ENCODE measurements around the gene ZNF280D.

GRCh38 chr15:56782306-56782705 is 49.0 kb upstream of the ZNF280D start:
- TF ChIP-seq, protein P1, sequence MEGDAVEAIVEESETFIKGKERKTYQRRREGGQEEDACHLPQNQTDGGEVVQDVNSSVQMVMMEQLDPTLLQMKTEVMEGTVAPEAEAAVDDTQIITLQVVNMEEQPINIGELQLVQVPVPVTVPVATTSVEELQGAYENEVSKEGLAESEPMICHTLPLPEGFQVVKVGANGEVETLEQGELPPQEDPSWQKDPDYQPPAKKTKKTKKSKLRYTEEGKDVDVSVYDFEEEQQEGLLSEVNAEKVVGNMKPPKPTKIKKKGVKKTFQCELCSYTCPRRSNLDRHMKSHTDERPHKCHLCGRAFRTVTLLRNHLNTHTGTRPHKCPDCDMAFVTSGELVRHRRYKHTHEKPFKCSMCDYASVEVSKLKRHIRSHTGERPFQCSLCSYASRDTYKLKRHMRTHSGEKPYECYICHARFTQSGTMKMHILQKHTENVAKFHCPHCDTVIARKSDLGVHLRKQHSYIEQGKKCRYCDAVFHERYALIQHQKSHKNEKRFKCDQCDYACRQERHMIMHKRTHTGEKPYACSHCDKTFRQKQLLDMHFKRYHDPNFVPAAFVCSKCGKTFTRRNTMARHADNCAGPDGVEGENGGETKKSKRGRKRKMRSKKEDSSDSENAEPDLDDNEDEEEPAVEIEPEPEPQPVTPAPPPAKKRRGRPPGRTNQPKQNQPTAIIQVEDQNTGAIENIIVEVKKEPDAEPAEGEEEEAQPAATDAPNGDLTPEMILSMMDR (IDR thresholded peaks at IDR 0.05), result no peak
- TF ChIP-seq POLR2A (IDR thresholded peaks at IDR 0.05; ENCODE audit: low read depth), result no peak
- no peak for TF ChIP-seq POLR2AphosphoS5 (IDR thresholded peaks at IDR 0.05)
- no peak for TF ChIP-seq EP300 (IDR thresholded peaks at IDR 0.05)

All from esophagus muscularis mucosa (tissue), 4 donors.